ENCODE results near the gene ZNF221. TPM values are rescaled to one million over a fixed set of nuclear protein-coding genes. Genes with fewer than 3 reads are reported as not detected.
A peak's percentile ranks its signal among the peaks of the same experiment; 100 is the strongest.

ZNF221 gene
- polyA plus RNA-seq, 1 donor = 3.5 TPM

DNA sequence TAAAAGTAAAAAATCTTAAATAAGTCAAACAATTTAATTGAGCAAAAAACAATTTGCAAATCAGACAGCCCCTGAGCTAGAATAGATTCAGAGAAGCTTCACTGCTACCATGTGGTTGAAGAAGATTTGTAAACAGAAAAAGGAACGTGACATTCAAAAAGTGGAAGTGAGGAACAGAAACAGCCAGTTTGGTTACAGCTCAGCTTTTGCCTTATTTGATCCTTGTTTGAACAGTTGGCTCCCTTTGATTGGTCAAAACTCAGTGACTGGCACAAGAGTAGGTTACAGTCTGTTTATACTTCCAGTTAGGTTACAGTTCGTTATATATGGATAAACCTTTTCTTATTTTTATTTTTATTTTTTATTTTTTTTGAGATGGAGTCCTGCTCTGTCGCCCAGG, 5.8 kb downstream of the ZNF221 start:
- no peak overlapping the region for H3K4me3 ChIP-seq (ENCODE audit: low read length)
- peaks cover 9% of the 10 kb centered on the region for H3K36me3 ChIP-seq (ENCODE audit: control insufficient read depth, insufficient read depth, low read length)
- H3K27ac ChIP-seq (ENCODE audit: low read length) = no peak overlapping the region
- peaks cover 14% of the 10 kb centered on the region for H3K9me3 ChIP-seq (ENCODE audit: control insufficient read depth, low read depth, low read length)
- no peaks in the 10 kb centered on the region for H3K27me3 ChIP-seq (ENCODE audit: control insufficient read depth, insufficient read depth, low read length)
- no peaks in the 10 kb centered on the region for H3K4me1 ChIP-seq (ENCODE audit: control insufficient read depth, insufficient read depth, low read length)
- 100% methylated on average over 2 of the region's 3 CpGs for WGBS (ENCODE audit: insufficient coverage, low lambda C conversion rate)
- no peak for DNase-seq

DNA sequence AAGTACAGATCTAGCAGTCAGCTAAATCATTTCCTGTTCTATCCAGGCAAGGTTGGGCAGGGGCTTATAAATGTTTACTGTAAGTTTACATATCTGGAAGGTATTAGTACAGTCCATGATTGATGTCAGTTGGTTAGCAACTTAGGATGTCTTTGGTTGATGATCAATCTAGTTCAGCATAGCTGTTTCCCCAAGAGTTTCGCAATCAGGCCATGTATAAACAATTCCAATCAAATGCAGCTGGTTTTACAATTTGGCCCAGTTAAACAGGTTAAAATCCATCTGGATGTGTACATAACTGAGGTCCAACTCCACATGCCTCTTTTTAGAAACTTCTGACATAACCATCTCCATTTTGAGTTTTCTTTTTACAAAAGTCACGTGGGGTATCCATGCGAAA, 6.9 kb downstream of the ZNF221 start:
- Histone ChIP-seq H3K4me3 (ENCODE audit: low read length) (no peak overlapping the region), H3K27me3 (ENCODE audit: control insufficient read depth, insufficient read depth, low read length) (no peaks in the 10 kb centered on the region), H3K36me3 (ENCODE audit: control insufficient read depth, insufficient read depth, low read length) (peaks cover 9% of the 10 kb centered on the region), H3K27ac (ENCODE audit: low read length) (no peak overlapping the region), H3K4me1 (ENCODE audit: control insufficient read depth, insufficient read depth, low read length) (no peaks in the 10 kb centered on the region), H3K9me3 (ENCODE audit: control insufficient read depth, low read depth, low read length) (peaks cover 15% of the 10 kb centered on the region)
- DNase-seq = no peak
- no CpG with 5 or more reads among the region's 3 CpGs for WGBS (ENCODE audit: insufficient coverage, low lambda C conversion rate)

DNA sequence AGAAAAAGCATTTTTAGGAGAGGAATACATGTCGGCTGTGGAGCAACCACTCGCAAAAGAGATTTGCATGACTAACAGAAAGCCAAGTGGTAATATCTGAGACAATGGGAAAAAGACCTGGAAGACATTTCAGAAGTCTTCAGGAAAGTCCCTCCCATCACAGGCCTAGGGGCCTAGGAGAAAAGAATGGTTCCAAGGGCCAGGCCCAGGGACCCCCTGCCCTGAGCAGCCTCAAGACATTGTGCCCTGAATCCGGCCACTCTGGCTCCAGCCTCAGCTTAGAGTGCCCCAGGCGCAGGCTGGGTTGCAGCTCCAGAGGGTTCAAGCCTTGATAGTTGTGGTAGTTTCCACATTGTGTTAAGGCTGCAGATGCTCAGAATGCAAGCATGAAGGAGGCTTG, 9.4 kb downstream of the ZNF221 start:
- H3K9me3 ChIP-seq (ENCODE audit: control insufficient read depth, low read depth, low read length) = peaks cover 29% of the 10 kb centered on the region
- DNase-seq = no peak
- no peak overlapping the region for H3K27ac ChIP-seq (ENCODE audit: low read length)
- H3K4me1 ChIP-seq (ENCODE audit: control insufficient read depth, insufficient read depth, low read length) = no peaks in the 10 kb centered on the region
- no peaks in the 10 kb centered on the region for H3K27me3 ChIP-seq (ENCODE audit: control insufficient read depth, insufficient read depth, low read length)
- WGBS (ENCODE audit: insufficient coverage, low lambda C conversion rate) = 100% methylated on average over 1 of the region's 4 CpGs
- H3K36me3 ChIP-seq (ENCODE audit: control insufficient read depth, insufficient read depth, low read length) = peaks cover 12% of the 10 kb centered on the region
- H3K4me3 ChIP-seq (ENCODE audit: low read length) = no peak overlapping the region

DNA sequence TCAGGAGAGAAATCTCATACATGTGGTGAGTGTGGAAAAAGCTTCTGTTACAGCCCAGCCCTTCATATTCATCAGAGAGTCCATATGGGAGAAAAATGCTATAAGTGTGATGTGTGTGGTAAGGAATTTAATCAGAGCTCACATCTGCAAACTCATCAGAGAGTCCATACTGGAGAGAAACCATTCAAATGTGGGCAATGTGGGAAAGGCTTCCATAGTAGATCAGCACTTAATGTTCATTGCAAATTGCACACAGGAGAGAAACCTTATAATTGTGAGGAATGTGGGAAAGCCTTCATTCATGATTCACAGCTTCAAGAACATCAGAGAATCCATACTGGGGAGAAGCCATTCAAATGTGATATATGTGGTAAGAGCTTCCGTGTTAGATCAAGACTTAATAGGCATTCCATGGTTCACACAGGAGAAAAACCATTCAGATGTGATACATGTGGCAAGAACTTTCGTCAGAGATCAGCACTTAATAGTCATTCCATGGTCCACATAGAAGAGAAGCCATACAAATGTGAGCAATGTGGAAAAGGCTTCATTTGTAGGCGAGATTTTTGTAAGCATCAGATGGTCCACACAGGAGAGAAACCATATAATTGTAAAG, 15.2 kb downstream of the ZNF221 start:
- no peak for DNase-seq
- Histone ChIP-seq H3K4me3 (ENCODE audit: low read length) (no peak overlapping the region), H3K36me3 (ENCODE audit: control insufficient read depth, insufficient read depth, low read length) (peaks cover 48% of the 10 kb centered on the region), H3K4me1 (ENCODE audit: control insufficient read depth, insufficient read depth, low read length) (no peaks in the 10 kb centered on the region), H3K27me3 (ENCODE audit: control insufficient read depth, insufficient read depth, low read length) (no peaks in the 10 kb centered on the region), H3K27ac (ENCODE audit: low read length) (no peak overlapping the region), H3K9me3 (ENCODE audit: control insufficient read depth, low read depth, low read length) (peaks cover 53% of the 10 kb centered on the region)
- WGBS (ENCODE audit: insufficient coverage, low lambda C conversion rate) = no CpG with 5 or more reads among the region's 3 CpGs

DNA sequence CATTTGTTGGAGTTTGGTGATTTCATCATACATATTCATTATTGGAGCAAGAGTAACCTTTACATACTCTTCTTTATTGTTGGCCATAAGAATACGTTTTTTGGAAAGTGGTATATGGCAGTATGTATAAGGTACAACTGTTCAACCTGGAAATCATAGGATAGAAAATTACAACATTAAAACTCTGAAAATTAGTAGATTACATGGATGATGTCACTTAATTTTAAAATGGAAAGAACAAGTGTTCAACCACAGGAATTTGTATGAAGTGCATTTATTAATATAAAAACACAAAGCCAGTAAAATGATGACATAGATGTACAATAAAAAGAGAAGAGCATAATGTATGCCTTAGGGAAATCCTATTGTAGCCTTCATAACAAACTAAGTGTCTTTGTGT, 25.7 kb downstream of the ZNF221 start:
- peaks cover 22% of the 10 kb centered on the region for H3K9me3 ChIP-seq (ENCODE audit: control insufficient read depth, low read depth, low read length)
- no peak overlapping the region for H3K4me3 ChIP-seq (ENCODE audit: low read length)
- DNase-seq = no peak
- H3K27ac ChIP-seq (ENCODE audit: low read length) = no peak overlapping the region
- H3K27me3 ChIP-seq (ENCODE audit: control insufficient read depth, insufficient read depth, low read length) = no peaks in the 10 kb centered on the region
- WGBS (ENCODE audit: insufficient coverage, low lambda C conversion rate) = 83% methylated on average over 1 of the region's 1 CpG
- H3K4me1 ChIP-seq (ENCODE audit: control insufficient read depth, insufficient read depth, low read length) = no peaks in the 10 kb centered on the region
- H3K36me3 ChIP-seq (ENCODE audit: control insufficient read depth, insufficient read depth, low read length) = no peaks in the 10 kb centered on the region

DNA sequence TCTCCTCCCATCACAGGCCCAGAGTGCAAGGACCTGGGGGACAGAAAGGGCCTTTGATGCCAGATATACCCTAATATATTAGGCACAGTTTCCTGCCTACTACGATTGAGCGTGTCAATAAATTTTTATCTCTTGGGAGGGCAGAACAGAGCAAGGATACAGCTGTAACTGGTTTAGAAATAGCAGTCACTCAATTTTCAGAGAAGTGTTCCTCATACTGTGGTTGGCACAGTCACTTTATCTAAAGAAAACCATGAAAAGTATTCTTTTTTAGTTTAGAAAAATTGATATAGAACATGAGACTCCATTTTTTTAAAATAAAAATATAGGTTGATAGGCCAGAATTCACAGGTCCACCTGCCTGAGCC, 32.5 kb downstream of the ZNF221 start:
- H3K4me3 ChIP-seq (ENCODE audit: low read length) = peak overlapping the region; percentile 65
- DNase-seq = no peak
- no peak overlapping the region for H3K27ac ChIP-seq (ENCODE audit: low read length)
- H3K4me1 ChIP-seq (ENCODE audit: control insufficient read depth, insufficient read depth, low read length) = no peaks in the 10 kb centered on the region
- H3K9me3 ChIP-seq (ENCODE audit: control insufficient read depth, low read depth, low read length) = peaks cover 3% of the 10 kb centered on the region
- WGBS (ENCODE audit: insufficient coverage, low lambda C conversion rate) = no CpG with 5 or more reads among the region's 2 CpGs
- H3K36me3 ChIP-seq (ENCODE audit: control insufficient read depth, insufficient read depth, low read length) = peaks cover 6% of the 10 kb centered on the region
- no peaks in the 10 kb centered on the region for H3K27me3 ChIP-seq (ENCODE audit: control insufficient read depth, insufficient read depth, low read length)

DNA sequence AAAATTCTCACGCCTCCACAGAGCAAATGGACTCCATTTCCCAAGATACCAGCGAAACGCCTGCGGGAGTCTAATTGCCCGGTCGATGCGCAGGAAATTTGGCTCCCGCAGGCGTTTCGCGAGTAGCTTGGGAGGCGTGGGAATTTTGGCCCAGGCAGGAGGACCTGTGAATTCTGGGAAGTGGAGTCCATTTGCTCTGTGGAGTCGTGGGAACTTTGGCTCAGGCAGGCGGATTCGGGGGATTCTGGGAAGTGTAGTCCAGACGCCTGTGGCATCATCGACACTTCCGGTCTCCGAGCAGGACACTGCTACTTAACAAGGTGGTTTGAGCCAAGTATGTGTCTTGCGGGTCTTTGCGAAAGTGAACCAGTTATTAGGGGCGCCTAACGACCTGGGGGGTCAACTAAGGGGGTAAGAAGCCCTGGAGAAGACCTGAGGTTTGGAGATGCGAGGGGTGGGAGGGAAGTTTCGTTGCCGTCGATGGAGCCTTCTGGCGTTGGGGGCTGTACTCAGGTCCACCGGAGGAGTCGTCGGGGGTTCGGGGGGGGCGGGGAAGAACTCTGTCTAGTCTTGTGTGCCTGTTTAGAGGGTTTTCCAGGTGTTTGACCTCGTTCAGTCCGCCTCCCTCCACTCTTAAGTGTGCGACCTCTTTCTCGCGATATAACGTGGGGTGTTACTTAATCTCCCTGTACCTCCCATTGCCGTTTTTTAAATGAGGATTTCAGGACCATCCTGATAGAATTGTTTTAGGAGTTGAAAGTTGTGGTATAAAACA, 33.1 kb downstream of the ZNF221 start, which contains the start of gene ZNF155:
TSS of gene ZNF155 (plus strand) at position 277 of the 775 bp plus-strand sequence. CDS start 4,356 bp downstream, outside the sequence.
- DNase-seq = peak; percentile 91 to 94
- H3K9me3 ChIP-seq (ENCODE audit: control insufficient read depth, low read depth, low read length) = peaks cover 3% of the 10 kb centered on the region
- peak within 1 kb of the TSS; percentile 20 for H3K27ac ChIP-seq (ENCODE audit: low read length)
- H3K36me3 ChIP-seq (ENCODE audit: control insufficient read depth, insufficient read depth, low read length) = peaks cover 11% of the 10 kb centered on the region
- no peaks in the 10 kb centered on the region for H3K27me3 ChIP-seq (ENCODE audit: control insufficient read depth, insufficient read depth, low read length)
- no peaks in the 10 kb centered on the region for H3K4me1 ChIP-seq (ENCODE audit: control insufficient read depth, insufficient read depth, low read length)
- H3K4me3 ChIP-seq (ENCODE audit: low read length) = peak within 1 kb of the TSS; percentile 65
- WGBS (ENCODE audit: insufficient coverage, low lambda C conversion rate) = no CpG with 5 or more reads among the region's 40 CpGs

DNA sequence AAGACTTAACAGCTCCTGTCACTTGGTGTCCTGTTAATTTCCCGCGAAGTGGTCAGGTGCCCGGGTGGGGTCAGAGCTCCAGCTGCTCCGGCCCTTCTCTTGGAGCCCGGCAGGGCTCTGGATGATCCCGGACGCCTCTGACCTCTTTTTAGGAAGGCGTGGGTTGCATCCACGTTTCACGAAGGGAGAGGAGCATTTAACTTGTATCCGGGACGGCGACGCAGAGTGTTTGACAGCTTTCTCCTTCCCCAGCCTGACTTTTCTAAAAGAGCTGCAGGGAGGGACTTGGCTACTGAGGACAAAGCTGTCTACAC, 33.6 kb downstream of the ZNF221 start:
- Histone ChIP-seq H3K36me3 (ENCODE audit: control insufficient read depth, insufficient read depth, low read length) (peaks cover 16% of the 10 kb centered on the region), H3K4me3 (ENCODE audit: low read length) (peak overlapping the region; percentile 65), H3K9me3 (ENCODE audit: control insufficient read depth, low read depth, low read length) (peaks cover 3% of the 10 kb centered on the region), H3K4me1 (ENCODE audit: control insufficient read depth, insufficient read depth, low read length) (no peaks in the 10 kb centered on the region), H3K27me3 (ENCODE audit: control insufficient read depth, insufficient read depth, low read length) (no peaks in the 10 kb centered on the region), H3K27ac (ENCODE audit: low read length) (no peak overlapping the region)
- DNase-seq = no peak
- WGBS (ENCODE audit: insufficient coverage, low lambda C conversion rate) = no CpG with 5 or more reads among the region's 14 CpGs

DNA sequence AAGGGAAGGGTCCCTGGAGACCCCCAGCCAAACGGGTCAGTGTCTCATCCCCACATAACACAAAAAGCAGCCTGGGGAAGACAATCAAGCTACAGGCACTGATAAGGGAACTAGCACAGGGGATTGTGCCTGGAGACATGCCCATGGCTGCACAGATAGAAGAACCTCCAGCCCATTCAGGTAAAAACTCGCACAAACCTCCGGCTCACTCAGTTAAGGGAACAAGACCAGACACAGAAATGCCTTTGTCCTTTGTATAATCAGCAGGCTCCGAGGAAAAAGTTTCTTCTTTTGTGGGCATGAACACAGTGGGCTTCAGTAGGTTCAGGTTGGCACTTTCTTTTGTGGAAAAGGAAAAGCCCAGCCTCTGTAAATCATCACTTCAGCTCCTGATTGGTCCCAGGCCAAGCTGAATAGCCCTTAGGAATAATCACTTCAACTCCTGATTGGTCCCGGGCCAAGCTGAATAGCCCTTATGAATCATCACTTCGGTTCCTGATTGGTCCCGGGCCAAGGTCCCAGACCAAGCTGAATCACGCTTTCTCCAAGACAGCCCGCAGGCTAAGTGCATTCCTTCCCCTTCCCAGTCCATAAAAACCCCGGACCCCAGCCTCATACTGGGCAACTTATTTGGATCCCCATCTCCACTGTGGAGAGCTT, 46.7 kb downstream of the ZNF221 start:
- Histone ChIP-seq H3K27ac (ENCODE audit: low read length) (no peak overlapping the region), H3K36me3 (ENCODE audit: control insufficient read depth, insufficient read depth, low read length) (peaks cover 25% of the 10 kb centered on the region), H3K9me3 (ENCODE audit: control insufficient read depth, low read depth, low read length) (no peaks in the 10 kb centered on the region), H3K27me3 (ENCODE audit: control insufficient read depth, insufficient read depth, low read length) (no peaks in the 10 kb centered on the region), H3K4me3 (ENCODE audit: low read length) (no peak overlapping the region), H3K4me1 (ENCODE audit: control insufficient read depth, insufficient read depth, low read length) (no peaks in the 10 kb centered on the region)
- DNase-seq = no peak
- WGBS (ENCODE audit: insufficient coverage, low lambda C conversion rate) = no CpG with 5 or more reads among the region's 10 CpGs

DNA sequence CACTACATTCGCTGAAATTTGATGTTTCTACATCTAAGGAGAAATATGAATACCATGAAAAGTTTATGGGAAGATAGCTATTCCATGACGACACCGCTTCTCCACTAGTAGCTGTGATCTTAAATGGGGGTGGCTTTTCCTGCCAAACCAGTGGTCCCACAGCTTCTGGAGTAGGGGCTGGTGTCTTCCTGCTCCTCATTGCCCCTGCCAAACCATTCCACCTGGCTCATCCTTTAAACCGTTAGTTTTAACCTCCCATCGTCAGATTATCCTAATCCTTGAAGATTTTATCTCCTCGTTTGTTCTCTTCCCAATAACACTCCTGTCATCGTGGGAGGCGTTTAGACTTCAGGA, 51.2 kb downstream of the ZNF221 start:
- Histone ChIP-seq H3K4me1 (ENCODE audit: control insufficient read depth, insufficient read depth, low read length) (peaks cover 3% of the 10 kb centered on the region), H3K36me3 (ENCODE audit: control insufficient read depth, insufficient read depth, low read length) (peaks cover under 1% of the 10 kb centered on the region), H3K27me3 (ENCODE audit: control insufficient read depth, insufficient read depth, low read length) (no peaks in the 10 kb centered on the region), H3K9me3 (ENCODE audit: control insufficient read depth, low read depth, low read length) (no peaks in the 10 kb centered on the region), H3K27ac (ENCODE audit: low read length) (peak overlapping the region; percentile 78), H3K4me3 (ENCODE audit: low read length) (peak overlapping the region; percentile 81)
- 0% methylated on average over 2 of the region's 8 CpGs for WGBS (ENCODE audit: insufficient coverage, low lambda C conversion rate)
- DNase-seq = no peak

Measured in large intestine (tissue), 3 donors.